ENCODE data around the gene FAM131B.
A peak's percentile ranks its signal among the peaks of the same experiment; 100 is the strongest.

FAM131B gene

DNA sequence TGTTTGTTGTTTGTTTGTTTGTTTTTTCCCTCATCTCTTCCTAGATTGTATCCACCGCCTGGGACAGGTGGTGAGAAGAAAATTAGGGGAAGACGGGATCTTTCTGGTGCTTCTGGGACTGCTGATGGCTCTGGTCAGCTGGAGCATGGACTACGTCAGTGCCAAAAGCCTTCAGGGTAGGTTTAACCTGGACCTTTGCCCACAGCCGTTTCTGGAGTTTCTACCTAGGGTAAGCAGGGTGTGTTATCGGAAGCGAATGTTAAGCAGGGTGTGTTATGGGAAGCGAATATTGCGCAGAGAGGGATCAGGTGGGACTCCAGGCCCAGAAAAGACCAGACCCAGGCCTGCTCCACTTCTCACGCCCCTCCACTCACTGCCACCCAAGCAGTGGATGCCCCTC is 41.9 kb downstream of the FAM131B start:
- ChIA-PET CTCF (no interaction called here), POLR2A (ENCODE audit: low non-redundant PET) (no interaction called here)
- no peak for DNase-seq (ENCODE audit: low spot score)
- TF ChIP-seq, protein P1, sequence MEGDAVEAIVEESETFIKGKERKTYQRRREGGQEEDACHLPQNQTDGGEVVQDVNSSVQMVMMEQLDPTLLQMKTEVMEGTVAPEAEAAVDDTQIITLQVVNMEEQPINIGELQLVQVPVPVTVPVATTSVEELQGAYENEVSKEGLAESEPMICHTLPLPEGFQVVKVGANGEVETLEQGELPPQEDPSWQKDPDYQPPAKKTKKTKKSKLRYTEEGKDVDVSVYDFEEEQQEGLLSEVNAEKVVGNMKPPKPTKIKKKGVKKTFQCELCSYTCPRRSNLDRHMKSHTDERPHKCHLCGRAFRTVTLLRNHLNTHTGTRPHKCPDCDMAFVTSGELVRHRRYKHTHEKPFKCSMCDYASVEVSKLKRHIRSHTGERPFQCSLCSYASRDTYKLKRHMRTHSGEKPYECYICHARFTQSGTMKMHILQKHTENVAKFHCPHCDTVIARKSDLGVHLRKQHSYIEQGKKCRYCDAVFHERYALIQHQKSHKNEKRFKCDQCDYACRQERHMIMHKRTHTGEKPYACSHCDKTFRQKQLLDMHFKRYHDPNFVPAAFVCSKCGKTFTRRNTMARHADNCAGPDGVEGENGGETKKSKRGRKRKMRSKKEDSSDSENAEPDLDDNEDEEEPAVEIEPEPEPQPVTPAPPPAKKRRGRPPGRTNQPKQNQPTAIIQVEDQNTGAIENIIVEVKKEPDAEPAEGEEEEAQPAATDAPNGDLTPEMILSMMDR (conservative IDR thresholded peaks at IDR 0.05; ENCODE audit: low read depth) = no peak
- 0 out of 2 replicates have a peak overlapping the region, but pooled peaks have one; percentile 4 for H3K27ac ChIP-seq

DNA sequence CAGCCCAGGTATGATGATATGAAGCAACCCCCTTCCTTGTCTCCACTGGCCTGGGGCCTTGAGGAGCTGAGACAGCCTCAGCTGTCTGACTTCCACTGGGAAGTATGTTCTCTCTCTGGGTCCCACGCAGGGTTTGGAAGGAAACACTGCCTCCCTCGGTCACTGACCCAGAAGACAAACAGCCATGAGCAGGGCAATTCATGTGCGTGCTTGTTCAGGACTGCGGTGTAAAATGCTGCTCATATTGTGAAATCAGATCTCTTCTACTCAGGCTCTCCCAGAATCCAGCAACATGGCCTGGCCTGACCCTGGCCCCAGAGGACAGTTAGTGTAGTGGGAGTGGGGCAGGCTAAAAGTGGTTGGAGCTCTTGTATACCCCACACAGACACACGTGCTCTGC is 43.9 kb downstream of the FAM131B start:
- peak overlapping the region; percentile 82 for H3K27ac ChIP-seq
- CTCF ChIA-PET = interaction anchor here (0.5 to 1.0 kb wide), 4 partner anchors 10 to 784 kb away, joined by 3 read pairs; no protein-coding TSS in a partner anchor
- POLR2A ChIA-PET (ENCODE audit: low non-redundant PET) = interaction anchor here (0.6 kb wide), 1 partner anchor 62 kb away, joined by 5 read pairs; no protein-coding TSS in a partner anchor
- TF ChIP-seq, protein P1 (conservative IDR thresholded peaks at IDR 0.05; ENCODE audit: low read depth) = peak; percentile 66
- DNase-seq (ENCODE audit: low spot score) = peak; percentile 74

DNA sequence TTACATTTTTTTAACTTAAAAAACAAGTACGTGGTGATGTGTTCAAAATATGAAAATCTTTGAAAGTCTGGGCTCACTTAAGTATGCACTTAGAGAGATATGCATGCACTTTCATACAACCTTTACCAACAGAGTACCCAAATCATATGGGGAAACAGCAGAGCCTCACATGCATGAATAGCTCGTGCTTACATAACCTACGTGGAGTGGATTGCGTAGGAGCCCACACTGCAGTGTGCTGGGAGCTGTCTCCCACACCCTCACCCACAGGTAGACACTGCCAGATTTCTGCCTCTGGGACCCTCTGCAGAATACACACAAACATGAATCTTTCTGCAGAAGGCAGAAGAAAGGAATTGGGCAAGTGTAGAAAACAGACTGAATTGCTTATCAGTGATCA is 46.0 kb downstream of the FAM131B start:
- ChIA-PET CTCF (interaction anchor here (1.1 kb wide), 1 partner anchor 63 kb away, joined by 3 read pairs; no protein-coding TSS in a partner anchor), POLR2A (ENCODE audit: low non-redundant PET) (no interaction called here)
- no peak for DNase-seq (ENCODE audit: low spot score)
- TF ChIP-seq, protein P1 (conservative IDR thresholded peaks at IDR 0.05; ENCODE audit: low read depth) = no peak
- no peak overlapping the region for H3K27ac ChIP-seq

DNA sequence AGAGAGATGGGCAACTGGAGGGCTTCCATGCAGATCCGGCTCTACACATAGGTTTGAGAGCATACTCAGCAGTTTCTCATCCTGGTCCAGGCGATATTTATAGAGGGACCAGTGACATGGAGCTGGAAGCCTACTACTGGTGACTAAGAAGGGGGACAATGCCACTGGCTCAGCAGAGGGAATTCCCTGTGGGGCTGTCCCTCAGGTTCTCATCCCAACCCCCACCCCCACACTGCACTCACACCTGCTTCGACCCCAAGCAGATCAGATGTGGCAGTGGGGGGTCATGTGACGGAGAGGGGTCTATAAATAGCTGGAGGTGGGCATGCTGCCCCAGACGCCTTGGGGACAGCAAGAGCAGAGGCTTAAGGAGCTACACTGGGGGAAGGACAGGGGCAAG is 46.7 kb downstream of the FAM131B start, which contains the start of gene CLCN1:
Gene CLCN1 (plus strand): TSS at position 336 of the 400 bp plus-strand sequence. CDS start 102 bp downstream, outside the sequence.
- ChIA-PET POLR2A (ENCODE audit: low non-redundant PET) (no interaction called here), CTCF (interaction anchor here (0.6 kb wide), 2 partner anchors 56 to 1863 kb away, joined by 4 read pairs; no protein-coding TSS in a partner anchor)
- TF ChIP-seq, protein P1 (conservative IDR thresholded peaks at IDR 0.05; ENCODE audit: low read depth) = no peak
- H3K27ac ChIP-seq = no peak within 1 kb of the TSS
- no peak for DNase-seq (ENCODE audit: low spot score)

DNA sequence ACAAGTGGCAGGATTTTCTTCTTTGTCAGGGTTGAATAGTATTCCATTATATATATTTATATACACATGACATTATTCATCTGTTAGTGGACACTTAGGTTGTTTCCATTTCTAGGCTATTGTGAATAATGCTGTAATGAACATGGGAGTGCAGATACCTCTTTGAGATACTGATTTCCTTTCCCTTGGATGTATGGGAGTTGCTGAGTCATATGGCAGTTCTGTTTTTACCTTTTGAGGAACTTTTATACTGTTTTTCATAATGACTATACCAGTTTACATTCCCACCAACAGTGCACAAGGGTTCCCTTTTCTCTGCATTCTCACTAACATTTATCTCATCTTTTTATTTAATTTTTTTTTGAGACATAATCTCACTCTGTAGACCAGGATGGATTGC is 48.4 kb downstream of the FAM131B start:
- DNase-seq (ENCODE audit: low spot score) = no peak
- ChIA-PET CTCF (no interaction called here), POLR2A (ENCODE audit: low non-redundant PET) (no interaction called here)
- H3K27ac ChIP-seq = no peak overlapping the region
- TF ChIP-seq, protein P1 (conservative IDR thresholded peaks at IDR 0.05; ENCODE audit: low read depth) = no peak

DNA sequence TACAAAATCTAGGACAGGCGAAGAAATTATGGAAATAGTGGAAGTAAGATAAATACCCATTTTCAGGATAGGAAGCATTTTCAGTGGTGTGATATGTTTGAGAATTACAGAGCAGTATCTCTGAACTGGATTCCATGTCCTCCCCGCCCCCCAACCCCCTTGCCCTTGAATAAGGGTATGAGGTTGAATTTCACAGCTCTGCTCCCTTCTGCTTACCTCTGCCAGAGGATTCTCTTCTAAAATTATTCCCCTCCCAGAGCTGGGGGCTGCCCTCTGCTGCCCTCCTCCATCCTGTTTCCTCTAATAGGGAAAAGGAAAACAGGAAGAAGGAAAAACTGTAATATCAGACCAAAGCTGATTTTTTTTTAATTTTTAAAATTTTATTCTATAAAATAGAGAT is 53.9 kb downstream of the FAM131B start:
- CTCF ChIA-PET = interaction anchor here (0.6 kb wide), 1 partner anchor 10 kb away, joined by 3 read pairs; no protein-coding TSS in a partner anchor
- POLR2A ChIA-PET (ENCODE audit: low non-redundant PET) = no interaction called here
- TF ChIP-seq, protein P1 (conservative IDR thresholded peaks at IDR 0.05; ENCODE audit: low read depth) = no peak
- no peak overlapping the region for H3K27ac ChIP-seq
- DNase-seq (ENCODE audit: low spot score) = no peak
